Astrocyte of the hippocampus (primary cell): Measurements from ENCODE around the gene PRDM16.
"Not testable (repeated sequence)": the region's sequence is repeated elsewhere in the genome, so short reads cannot be mapped to it uniquely, and the experiment has no call there.

Experiments
- DNase-seq: peaks from one replicate; pipeline ENCODE4 v3.0.0; 2011; ENCODE audit warnings: low read depth, low spot score

PRDM16 gene

GRCh38 chr1:3277011-3277471 is 208.0 kb downstream of the PRDM16 start:
- DNase-seq: no peak

DNA sequence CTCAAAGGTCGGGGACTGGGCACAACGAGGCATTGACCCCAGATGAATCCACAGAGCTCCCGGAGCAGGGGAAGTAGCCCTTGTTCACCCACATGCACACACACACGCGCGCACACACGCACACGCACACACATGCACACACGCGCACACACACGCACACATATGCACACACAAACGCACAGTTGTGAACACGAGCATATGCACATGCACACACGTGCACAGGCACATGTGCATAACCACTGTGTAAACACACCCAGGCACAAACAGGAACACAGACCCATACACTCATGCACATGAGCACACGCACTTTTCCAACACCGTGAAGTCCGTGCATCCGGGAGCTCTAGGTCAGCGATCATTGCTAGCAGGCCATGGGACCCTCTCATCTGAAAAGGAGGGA is 208.6 kb downstream of the PRDM16 start:
- no peak for DNase-seq

GRCh38 chr1:3278416-3279181 is 209.6 kb downstream of the PRDM16 start:
- DNase-seq: no peak

- DNase-seq: peak; percentile 16
Measured at GRCh38 chr1:3279182-3279470, 210.1 kb downstream of the PRDM16 start.

- DNase-seq: no peak
Measured at GRCh38 chr1:3281735-3282134, 212.7 kb downstream of the PRDM16 start.

DNA sequence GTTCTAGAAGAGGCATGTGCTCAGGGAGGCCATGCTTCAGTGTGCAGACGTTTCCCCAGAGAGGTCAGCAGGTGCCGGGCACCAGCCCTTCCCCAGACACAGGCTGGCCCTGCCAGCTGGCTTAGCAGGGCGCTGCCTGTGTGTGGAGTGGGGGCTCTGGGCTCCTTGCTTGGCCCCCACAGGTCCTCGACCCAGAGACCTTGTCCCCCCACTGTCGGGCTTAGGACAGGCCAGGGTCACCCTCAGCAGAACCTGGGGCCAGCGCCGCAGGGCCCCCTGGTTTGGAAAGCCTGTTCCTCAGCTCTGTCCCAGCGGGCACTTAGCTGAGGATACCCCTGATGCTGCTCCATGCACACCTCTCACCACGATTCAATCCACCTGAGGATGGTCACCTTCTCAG is 213.2 kb downstream of the PRDM16 start:
- no peak for DNase-seq

- no peak for DNase-seq
Measured at GRCh38 chr1:3282656-3283430, 213.8 kb downstream of the PRDM16 start.

GRCh38 chr1:3283849-3284248 is 214.8 kb downstream of the PRDM16 start:
- peak; percentile 66 for DNase-seq

DNA sequence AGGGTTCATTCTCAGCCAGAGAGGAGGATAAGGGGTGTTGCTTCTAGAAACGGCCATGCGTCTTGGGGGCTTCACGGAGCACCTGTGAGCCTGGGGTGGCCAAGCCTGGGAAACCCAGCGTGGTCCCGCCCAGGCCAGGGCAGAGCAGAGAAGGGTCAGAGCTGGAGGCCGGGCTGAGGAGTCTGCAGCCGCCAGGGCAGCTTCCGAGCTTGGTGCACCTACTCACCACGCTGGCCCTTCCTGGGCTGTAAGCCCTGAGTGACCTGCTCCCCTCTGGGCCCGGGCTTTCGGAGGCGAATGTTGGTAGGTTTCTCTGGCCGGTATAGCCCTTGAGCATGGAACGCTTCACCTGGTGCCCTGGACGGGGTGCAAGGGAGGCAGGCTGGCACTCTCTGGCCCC is 215.7 kb downstream of the PRDM16 start:
- DNase-seq: no peak

GRCh38 chr1:3285106-3285740 is 216.2 kb downstream of the PRDM16 start:
- no peak for DNase-seq

DNA sequence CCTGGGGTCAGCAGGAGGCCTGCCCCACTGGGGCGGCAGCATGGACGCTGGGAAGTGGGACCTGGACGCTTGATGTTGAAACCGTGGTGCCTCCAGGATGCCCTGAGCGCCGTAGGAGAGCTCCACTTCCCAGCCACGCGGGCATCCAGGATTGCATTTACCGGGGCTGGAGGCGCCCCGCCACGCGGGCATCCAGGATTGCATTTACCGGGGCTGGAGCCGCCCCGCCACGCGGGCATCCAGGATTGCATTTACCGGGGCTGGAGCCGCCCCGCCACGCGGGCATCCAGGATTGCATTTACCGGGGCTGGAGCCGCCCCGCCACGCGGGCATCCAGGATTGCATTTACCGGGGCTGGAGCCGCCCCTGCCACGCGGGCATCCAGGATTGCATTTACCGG is 218.1 kb downstream of the PRDM16 start:
- not testable (repeated sequence) for DNase-seq

GRCh38 chr1:3287656-3288160 is 218.7 kb downstream of the PRDM16 start:
- DNase-seq: no peak

GRCh38 chr1:3289502-3289901 is 220.5 kb downstream of the PRDM16 start:
- no peak for DNase-seq

DNA sequence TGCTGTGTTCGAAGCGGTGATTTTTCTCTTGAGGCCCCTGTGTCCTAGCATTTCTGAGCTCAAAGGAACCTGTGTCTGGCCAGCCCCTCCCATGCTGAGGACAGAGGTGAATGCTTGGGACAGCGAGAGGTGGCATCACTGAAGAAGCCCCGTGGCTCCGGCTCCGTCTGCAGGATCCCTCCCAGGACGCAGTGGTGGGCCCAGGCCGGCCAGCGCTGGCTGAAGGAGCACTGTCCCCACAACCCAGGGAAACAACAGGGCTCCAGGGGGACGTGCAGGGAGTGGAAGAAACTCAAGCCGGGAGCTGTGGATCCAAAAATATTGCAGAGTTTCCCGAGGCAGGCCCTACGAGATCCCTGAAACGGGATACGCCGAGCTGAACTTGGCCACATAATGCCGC is 221.4 kb downstream of the PRDM16 start:
- DNase-seq: no peak

- no peak for DNase-seq
Measured at GRCh38 chr1:3290915-3291314, 221.9 kb downstream of the PRDM16 start.

GRCh38 chr1:3292051-3292722 is 223.2 kb downstream of the PRDM16 start:
- DNase-seq: no peak

DNA sequence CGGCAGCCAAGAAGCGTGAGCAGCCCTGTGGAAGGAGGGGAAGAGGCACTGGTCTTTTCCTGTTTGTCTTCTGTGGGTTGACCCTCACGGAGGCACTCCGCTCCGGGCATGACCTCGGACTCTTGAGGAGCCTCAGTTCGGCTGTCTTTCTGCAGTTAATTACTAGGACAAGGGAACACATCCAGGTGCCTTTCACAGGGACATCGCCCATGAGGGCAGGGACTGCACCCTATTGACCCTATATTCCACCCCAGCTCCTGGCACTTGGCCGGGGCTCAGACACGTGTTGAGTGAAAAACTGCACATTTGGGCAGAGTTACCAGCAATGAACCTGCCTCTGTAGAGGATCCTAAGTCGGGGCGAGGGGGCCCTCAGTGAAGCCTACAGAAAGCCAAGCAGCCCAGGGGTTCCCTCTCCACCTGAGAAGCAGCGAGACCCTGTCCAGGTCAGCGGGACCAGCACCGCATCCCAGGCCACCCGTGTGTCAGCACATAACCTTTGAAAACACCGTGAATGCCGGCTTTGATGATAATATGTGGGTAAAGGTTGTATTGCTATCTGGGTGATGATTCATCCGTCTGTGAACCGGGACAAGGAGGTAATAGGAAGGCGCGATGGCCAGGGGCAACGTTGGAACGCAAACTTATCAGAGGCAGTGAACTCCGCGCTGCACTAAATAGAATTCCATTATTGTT is 224.0 kb downstream of the PRDM16 start:
- peak; percentile 58 for DNase-seq

- no peak for DNase-seq
Measured at GRCh38 chr1:3293563-3294080, 224.6 kb downstream of the PRDM16 start.

DNA sequence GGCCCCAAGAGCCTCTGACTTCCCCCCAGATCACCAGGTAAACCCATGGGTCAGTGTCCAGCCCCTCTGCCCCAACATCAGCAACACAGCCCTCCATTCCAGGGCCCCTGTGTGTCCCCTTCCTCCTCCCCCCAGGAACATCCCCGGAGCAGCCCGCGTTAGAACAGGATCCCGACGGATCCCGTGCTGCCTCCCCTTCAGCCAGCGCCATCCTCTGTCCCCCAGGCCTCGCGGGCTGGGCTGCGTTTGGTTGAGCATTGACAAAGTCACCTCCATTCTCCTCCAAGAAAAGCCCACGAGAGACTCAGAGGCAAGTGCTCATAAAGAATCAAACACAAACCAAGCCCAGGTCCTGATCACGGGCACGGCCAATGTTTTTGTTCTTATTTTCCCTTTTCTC is 225.4 kb downstream of the PRDM16 start:
- DNase-seq: no peak

DNA sequence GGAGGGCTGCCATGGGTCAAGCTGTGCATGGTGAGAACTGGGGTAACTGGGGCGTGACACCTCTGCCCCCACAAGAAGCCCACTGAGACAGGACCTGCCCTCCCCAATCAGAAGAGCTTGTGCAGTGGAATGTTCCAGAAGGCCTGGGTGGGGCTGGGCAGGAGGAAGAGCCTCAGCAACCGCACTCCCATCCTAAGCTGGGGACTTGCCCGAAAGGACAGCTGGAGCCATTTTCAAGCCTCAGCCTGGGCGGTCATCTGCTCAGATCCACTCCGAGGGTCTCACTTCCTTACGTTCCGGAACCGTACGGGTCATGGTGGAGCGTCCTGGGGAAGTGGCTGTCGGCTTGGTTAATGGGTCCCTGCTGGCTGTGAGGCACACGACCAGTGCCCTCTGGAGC is 226.8 kb downstream of the PRDM16 start:
- no peak for DNase-seq

DNA sequence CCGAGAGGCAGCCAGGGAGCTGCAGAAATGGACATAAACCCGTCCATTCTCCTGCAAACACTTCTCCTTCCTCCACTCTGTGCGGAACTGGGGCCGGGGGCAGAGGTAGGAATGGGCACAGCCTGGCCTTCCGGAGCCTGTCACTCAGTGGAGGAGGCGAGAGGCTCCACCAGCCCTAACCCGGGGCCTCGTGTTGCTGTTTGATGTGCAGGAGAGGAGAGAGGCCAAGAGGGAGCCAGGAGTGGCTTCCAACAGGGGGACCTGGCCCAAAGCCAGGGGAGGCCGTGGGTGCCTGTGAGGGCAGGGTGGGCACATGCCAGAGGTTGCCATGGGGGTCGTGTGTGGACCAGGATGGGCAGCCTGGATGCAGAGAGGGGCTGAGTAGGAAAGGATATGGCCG is 227.3 kb downstream of the PRDM16 start:
- DNase-seq: no peak
